Activated CD8-positive, alpha-beta memory T cell treated with anti-CD3 and anti-CD28 coated beads for 36 hours (primary cell): ENCODE measurements around the gene GARIN5B. TPM values are rescaled to one million over a fixed set of nuclear protein-coding genes. Genes with fewer than 3 reads are reported as not detected.

Experiments used
- CTCF ChIA-PET: fragments of 350-600 bp; sonication (Branson Sonifier 250); formaldehyde crosslinking; loops from one replicate; lab custom pipeline; 2021; ENCODE audit warnings: antibody characterized with exemption; lab: Charles Lee
- POLR2A ChIA-PET: fragments of 350-600 bp; sonication (Branson Sonifier 250); formaldehyde crosslinking; loops from one replicate; lab custom pipeline; 2021; ENCODE audit warnings: antibody characterized with exemption; lab: Charles Lee
- total RNA-seq, 2 experiments: library from RNA; stranded (reverse); gene quantifications; one replicate each; pipeline ENCODE4 v1.2.3, GENCODE V29; 2021

GARIN5B gene
- total RNA-seq, 2 experiments from 2014 or later = not detected

DNA sequence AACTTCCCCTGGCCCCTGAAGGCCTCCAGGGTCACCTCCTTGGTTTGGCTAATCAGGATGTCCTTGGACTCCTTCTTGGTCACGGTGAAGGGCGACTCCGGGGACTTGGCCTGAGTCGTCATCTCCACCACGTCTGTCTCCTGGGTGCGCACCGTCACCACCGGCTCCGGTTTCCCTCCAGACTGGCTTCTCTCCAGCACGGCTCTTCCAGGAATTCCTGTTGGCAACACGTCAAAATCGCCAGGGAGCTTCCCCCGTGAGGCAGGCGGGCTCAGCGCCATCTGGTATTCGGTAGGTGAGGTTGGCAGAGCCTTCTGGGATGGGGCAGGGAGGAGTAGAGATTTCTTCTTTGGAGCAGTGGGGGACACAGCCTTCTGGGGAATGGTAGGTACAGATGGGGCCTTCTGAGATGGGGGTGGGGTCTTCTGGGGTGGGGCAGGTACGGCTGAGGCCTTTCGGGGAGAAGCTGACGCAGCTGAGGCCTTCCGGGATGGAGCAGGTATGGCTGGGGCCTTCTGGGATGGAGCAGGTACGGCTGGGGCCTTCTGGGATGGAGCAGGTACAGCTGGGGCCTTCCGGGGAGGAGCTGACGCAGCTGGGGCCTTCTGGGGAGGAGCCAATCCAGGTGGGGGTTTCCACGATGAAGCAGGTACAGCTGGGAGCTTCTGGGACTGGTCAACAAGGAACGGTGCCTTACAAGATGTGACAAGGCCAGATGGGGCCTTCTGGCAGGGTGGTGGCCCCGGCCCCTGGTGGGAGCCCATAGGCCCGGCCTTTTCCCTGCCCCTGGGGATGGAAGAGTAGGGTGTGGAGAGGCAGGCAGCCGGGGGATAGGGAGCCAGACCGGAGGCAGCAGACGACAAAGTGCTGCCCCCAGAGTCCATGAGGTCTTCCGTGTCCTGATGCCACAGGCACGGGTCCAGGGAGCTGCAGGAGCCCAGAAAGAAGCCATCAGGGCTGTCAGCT lies 3.8 kb downstream of the GARIN5B start:
- POLR2A ChIA-PET = no interaction called here
- CTCF ChIA-PET = no interaction called here

DNA sequence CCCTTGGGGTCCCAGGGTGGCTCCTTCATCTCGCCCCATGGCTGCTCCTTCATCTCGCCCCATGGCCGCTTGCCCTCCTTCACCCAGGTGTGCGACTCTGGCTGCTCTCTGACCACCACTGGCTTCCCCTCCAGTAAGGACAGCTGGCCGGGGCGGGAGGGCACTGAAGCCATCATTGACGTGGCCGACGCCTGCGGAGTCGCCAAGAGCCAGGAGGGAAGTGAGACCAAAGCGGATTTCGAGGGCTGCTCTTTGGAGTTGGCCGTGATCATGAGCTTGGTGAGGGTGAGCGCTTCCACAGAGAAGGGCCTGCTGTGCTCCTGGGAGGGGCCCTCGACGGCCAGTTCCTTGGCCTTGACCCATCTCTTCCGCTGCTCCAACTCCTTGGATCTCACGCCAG lies 4.6 kb downstream of the GARIN5B start:
- ChIA-PET POLR2A (no interaction called here), CTCF (no interaction called here)

DNA sequence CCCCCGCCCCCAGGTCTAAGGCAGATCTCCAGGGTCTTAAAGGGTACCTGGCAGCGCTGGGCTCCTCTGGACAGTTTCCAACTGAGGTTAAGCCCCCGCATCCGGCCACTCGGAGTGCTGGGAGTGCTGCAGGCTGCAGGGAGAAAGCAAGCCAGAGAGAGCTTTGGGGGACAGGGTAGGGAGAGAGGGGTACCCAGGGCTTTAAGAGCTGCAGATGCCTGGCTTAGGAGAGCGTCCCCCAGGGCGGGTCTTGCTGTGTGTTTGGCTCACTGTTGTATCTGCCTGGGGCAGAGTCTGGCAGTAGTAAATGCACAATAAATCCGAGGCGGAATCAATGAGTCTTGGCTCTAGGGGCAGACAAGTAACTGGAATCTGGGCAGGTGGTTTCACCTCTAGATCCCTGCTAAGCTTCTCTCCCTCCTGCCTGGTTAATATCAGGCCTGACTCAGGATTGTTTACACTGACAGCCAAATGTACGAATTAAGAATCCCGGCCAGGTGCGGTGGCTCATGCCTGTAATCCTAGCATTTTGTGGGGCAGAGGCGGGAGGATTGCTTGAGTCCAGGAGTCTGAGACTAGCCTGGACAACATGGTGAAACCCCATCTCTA lies 7.7 kb downstream of the GARIN5B start:
- ChIA-PET CTCF (interaction anchor here (1.1 kb wide), 1 partner anchor 16 kb away, joined by 3 read pairs; no protein-coding TSS in a partner anchor), POLR2A (interaction anchor here (0.7 kb wide), 1 partner anchor 393 kb away, joined by 5 read pairs; no protein-coding TSS in a partner anchor)

DNA sequence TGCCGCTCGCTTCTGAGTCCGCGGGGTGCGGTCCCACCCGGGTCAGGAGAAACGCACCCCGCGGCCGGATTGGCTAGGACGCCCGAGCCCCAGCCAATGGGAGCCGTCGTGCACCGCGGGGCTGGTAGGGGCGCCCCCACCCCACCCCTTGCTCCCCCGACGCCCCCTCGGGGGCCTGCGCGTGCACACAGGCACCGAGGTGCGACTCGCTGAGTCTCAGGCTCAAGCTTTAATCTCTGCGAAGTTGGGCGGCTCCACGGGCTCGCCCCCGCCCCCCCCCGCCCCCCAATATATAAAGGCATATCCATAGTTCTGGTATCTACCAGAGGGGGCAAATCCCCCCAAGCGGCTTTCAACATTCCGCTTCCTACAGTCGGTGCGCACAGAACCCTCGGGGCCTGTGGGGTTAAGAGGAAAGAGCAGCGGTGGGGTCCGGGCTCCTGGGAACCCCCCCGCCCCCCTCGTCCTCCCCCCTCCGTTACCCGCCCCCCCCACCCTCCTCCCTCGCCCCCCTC lies 8.3 kb downstream of the GARIN5B start, which contains the start of gene COX6B2:
TSS of gene COX6B2 (minus strand) at position 22 of the 515 bp plus-strand sequence. CDS start 198 bp downstream, outside the sequence.
- POLR2A ChIA-PET = no interaction called here

DNA sequence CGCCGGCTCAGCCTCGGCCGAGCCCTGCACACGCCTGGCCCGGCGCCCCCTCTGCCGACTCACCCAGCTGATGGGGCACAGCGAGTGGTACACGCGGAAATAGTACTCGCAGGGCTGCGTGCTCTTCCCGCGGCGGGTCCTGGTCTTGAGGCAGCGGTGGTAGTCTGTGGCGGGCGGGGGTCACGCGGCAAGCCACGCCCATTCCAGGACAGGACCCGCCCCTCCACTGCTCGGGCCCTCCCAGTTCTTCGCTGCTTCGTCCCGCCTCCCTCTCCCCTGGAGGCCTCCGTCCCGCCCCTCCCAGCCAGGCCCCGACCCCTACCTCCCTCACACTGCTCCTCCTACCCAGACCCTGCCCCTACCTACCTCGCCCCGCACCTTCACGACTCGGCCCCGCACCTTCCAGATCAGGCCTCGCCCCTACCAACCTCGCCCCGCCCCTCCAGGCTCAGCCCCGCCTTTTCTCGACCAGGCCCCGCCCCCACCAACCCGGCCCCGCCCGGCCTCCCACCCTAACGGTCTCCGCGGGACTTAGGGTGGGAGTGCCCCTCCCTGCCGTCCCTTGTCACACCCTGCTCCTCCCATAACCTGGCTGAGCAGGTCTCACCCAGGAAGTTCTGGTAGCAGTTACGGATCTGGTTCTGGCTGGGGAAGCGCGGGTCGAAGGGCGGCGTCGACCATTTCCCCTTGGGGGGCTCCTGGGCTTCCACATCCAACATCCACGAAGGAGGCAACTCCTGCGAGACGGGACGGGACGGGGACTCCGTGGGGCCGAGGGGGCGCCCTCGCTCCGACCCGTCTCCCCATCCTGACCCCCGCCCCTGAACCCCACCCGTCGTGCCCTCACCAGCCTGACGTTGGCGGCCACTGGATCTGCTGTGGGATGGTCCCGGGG lies 9.0 kb downstream of the GARIN5B start:
- POLR2A ChIA-PET = no interaction called here

More for the DNA sequence above, 8.3 kb downstream of the GARIN5B start, which contains the start of gene COX6B2:
- CTCF ChIA-PET = interaction anchor here (1.1 kb wide), 1 partner anchor 16 kb away, joined by 3 read pairs; no protein-coding TSS in a partner anchor

DNA sequence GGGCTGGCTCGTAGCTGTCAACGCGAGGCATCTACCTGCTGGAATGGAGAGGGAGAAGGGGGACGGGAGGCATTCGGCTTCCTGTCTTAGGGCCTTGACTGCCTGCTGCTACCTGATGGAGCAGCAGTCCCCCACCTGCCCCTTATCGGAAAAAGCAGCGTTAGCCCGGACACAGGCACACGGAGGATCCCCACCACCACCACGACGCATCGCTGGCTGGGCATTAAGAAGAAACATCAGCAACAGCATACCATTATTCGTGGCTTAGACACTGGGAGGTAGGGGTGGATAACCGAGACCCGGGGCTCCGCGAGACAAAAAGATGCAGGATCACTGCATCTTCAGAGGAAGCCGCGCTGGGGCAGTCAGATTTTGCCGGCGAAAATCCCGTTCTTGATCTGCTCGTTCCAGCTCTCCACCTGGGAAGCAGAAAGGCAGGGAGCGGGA lies 9.7 kb downstream of the GARIN5B start:
- POLR2A ChIA-PET = no interaction called here
- CTCF ChIA-PET = interaction anchor here (0.9 to 1.4 kb wide), 2 partner anchors 22 to 52 kb away, joined by 3 to 6 read pairs; no protein-coding TSS in a partner anchor

More for the DNA sequence above, 9.0 kb downstream of the GARIN5B start:
- CTCF ChIA-PET = no interaction called here

- ChIA-PET POLR2A (no interaction called here), CTCF (interaction anchor here (0.9 to 1.4 kb wide), 3 partner anchors 22 to 51 kb away, joined by 3 to 6 read pairs (median 3); partner anchors contain the start of gene TMEM238)
Observed at GRCh38 chr19:55352549-55353145, 10.4 kb downstream of the GARIN5B start.

DNA sequence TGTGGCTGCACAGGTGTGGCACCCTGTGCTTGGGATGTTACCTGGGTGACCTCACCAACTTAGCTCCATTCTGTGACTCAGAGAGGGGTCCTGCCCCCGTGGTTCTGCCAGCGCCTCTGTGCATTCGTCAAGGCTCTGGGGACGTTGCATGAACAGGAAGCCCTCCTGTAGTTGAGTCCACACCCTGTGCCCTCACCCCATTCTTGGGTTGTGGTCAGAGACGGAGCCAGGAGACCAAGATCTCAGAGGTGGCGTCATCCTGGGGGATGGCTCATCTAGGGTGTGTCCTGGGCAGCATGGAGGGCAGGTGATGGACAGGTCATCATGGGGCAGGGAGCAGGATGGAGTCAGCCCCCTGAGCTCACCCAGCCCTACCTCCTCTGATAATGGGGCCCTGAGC lies 11.0 kb downstream of the GARIN5B start:
- CTCF ChIA-PET = interaction anchor here (1.1 to 1.4 kb wide), 2 partner anchors 32 to 51 kb away, joined by 3 to 6 read pairs; partner anchors contain the start of gene TMEM238

DNA sequence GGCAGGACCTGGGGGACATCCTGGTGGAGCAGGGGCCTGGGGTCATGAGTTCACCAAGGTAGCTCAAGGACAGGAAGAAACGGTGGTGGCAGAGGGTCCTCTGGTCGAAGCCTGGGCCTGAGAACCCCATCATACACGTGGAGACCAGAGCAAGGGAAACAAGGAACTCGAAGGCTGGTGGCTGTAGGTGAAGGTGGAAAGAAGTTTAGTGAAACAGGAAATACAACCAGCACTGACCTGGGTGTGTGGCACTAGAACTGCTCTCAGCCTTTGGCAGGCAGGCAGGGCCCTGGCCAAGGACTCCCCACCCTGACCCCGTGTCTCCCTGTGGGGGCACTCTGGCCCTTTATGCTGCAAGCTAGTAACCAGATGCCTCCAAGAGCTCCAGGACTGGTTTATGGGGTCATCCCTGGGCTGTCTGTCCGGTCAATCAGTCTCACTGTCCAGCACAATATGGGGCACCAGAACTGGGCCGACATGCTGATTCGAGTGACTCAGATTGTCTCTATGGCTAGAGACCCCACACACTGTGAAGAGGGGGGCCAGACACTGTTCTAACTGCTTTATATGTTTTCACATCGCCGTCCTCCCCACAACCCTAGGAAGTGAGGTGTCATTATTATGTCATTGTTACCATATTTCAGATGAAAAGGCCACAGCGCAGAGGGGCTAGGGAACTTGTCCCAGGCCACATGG lies 12.3 kb downstream of the GARIN5B start:
- POLR2A ChIA-PET = no interaction called here

More for the DNA sequence above, 11.0 kb downstream of the GARIN5B start:
- POLR2A ChIA-PET = no interaction called here

DNA sequence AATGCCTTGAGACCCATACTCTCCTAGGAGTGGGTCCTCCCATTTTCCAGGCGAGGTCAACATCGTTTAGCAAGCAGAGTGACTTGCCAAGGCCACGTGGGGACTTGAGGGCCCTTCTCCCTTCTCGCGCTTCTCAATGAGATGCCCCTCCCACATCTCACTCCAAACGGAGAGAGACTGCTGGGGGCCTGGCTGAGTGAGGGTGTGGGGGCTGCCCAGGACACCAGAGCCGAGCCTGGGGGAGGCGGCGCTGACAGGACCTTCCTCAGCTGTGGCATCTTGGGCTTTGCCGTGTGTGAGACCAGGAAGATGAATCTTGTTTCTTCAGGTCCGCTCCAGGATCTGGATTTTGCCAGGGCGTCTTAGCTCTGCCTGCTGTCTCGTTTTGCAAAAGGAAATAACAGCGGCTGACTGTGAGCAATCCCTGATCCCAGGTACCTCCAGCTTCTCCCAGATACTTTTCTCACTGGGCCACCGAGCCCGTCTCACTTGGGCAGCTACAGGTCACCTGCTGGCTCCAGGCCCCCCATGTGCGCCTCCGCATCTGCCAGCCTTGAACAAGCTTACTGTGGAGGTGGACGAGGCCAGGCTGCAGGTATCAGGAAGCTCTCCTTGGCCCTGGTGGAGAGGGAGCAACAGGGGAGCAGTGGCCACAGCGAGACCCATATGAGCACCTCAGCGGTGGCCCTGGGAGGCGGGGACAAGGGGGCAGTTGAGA lies 14.6 kb downstream of the GARIN5B start:
- ChIA-PET CTCF (no interaction called here), POLR2A (interaction anchor here (0.6 kb wide), 1 partner anchor 103 kb away, joined by 3 read pairs; no protein-coding TSS in a partner anchor)

More for the DNA sequence above, 12.3 kb downstream of the GARIN5B start:
- CTCF ChIA-PET = no interaction called here

- ChIA-PET POLR2A (interaction anchor here (0.6 kb wide), 1 partner anchor 104 kb away, joined by 3 read pairs; no protein-coding TSS in a partner anchor), CTCF (no interaction called here)
Observed at GRCh38 chr19:55347442-55348009, 15.5 kb downstream of the GARIN5B start.

DNA sequence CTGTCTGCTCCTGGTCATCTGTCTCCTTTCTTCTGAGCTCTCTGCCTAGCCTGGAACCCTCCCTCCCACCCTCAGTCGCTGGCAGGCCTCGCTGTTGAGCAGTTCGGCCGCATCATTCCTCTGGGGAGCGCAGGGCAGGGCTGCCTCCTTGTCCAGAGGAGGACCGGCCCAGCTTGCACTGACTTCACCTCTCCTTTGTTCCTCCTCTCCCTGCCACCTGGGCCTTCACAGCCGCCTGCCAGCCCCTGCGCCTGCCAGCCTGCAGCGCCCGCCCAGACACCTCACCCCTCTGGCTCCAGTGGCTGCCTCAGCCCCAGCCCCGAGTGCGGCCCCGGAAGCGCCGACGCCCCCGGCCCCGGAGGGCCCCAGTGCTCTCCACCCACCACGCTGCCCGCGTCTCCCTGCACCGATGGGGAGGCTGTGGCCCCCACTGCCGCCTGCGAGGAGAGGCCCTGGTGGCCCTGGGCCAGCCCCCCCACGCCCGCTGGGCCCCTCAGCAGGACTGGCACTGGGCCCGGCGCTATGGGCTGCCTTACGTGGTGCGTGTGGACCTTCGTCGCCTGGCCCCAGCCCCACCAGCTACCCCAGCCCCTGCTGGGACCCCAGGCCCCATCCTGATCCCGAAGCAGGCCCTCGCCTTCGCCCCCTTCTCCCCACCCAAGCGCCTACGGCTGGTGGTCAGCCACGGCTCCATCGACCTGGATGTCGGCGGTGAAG lies 16.2 kb downstream of the GARIN5B start:
- CTCF ChIA-PET = no interaction called here
- POLR2A ChIA-PET = no interaction called here

- POLR2A ChIA-PET = no interaction called here
- CTCF ChIA-PET = interaction anchor here (0.5 kb wide), 1 partner anchor 182 kb away, joined by 3 read pairs; no protein-coding TSS in a partner anchor
Observed at GRCh38 chr19:55345818-55346724, 17.0 kb downstream of the GARIN5B start.

DNA sequence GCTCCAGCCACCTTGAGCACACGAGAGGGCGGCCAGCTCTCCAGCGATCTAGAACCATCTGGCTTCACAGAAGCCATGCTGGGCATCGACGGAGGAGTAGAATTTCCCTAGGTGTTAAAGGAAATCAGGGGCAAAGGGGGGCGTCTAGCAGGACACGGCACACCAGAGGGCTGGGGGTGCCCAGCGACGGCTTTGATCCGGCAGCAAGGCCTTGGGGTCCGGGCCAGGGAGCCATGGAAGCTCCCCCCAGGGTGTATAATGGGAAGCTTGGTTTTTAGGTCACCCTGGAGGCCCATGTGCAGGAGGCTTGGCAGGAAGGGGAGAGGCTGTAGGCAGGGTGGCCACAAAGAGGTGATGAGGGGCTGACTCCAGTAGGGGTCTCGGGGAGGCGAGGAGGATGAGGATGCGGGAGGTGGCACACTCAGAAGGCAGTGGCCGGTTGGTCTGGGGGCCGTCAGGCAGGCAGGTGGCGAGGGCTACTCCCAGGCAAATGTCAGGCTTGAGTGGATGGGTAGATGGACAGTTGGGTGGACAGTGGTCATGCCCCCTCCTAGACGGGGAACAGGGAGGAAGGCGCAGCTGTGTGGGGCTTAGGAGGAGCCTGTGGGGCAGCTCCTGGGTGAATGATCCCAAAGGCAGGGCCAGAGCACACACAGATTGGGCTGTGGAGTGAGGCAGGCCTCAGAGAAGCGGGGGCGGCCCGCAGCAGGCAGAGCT lies 17.8 kb downstream of the GARIN5B start:
- POLR2A ChIA-PET = no interaction called here
- CTCF ChIA-PET = no interaction called here
